Choroid plexus epithelial cell (primary cell): ENCODE results near the gene FAM210A.

Source experiments
- DNase-seq: peaks from one replicate; pipeline ENCODE4 v3.0.0-alpha.2; 2010; ENCODE audit warnings: low read depth
- H3K4me3 ChIP-seq: 2 replicates; pipeline ENCODE4 v1.5.1; 2011; ENCODE audit warnings: low read depth, mild to moderate bottlenecking, control low read depth, low read length, moderate library complexity
- CTCF ChIP-seq: conservative IDR thresholded peaks from 2 replicates; pipeline ENCODE4 v1.5.1; 2011; ENCODE audit warnings: low read depth, mild to moderate bottlenecking, control low read depth, inconsistent platforms, low read length, moderate library complexity

Gene FAM210A

GRCh38 chr18:13625843-13626543, 100.4 kb downstream of the FAM210A start:
- DNase-seq = no peak
- TF ChIP-seq CTCF = no peak
- H3K4me3 ChIP-seq = no peak overlapping the region

GRCh38 chr18:13625355-13625754, 101.0 kb downstream of the FAM210A start:
- no peak for TF ChIP-seq CTCF
- no peak overlapping the region for H3K4me3 ChIP-seq
- DNase-seq = no peak

GRCh38 chr18:13624563-13625237, 101.7 kb downstream of the FAM210A start:
- TF ChIP-seq CTCF = no peak
- no peak for DNase-seq
- H3K4me3 ChIP-seq = no peak overlapping the region

- no peak for TF ChIP-seq CTCF
- no peak for DNase-seq
- no peak overlapping the region for H3K4me3 ChIP-seq
Measured at GRCh38 chr18:13623871-13624270, 102.5 kb downstream of the FAM210A start.

- no peak for DNase-seq
- no peak overlapping the region for H3K4me3 ChIP-seq
- TF ChIP-seq CTCF = no peak
Measured at GRCh38 chr18:13623348-13623747, 103.0 kb downstream of the FAM210A start.

- no peak for TF ChIP-seq CTCF
- DNase-seq = no peak
Measured at GRCh38 chr18:13622751-13623150, 103.6 kb downstream of the FAM210A start.

More at GRCh38 chr18:13622751-13623150, 103.6 kb downstream of the FAM210A start:
- H3K4me3 ChIP-seq = no peak overlapping the region
